Adrenal gland (tissue), 5 donors: ENCODE data around the gene CAB39L.

Source experiments
- CTCF ChIP-seq, 6 experiments: fragments of 450-650 bp in 4 of 6; fragments of 200-600 bp in 2 of 6; sonication (generic) in 1 of 6; IDR thresholded peaks; 1 replicate in 5 of 6; 2 replicates in 1 of 6; pipeline versions ENCODE4 v1.5.1 to v1.8.0; 2016 to 2021; ENCODE audit warnings: antibody characterized with exemption in 6 of 6, mild to moderate bottlenecking in 2 of 6, moderate library complexity in 1 of 6
- POLR2A ChIP-seq, 2 donors: fragments of 450-650 bp; IDR thresholded peaks; one replicate each; pipeline ENCODE4 v1.6.1; 2017; ENCODE audit warnings: antibody characterized with exemption in 2 of 2, mild to moderate bottlenecking in 2 of 2, moderate library complexity in 1 of 2
- donor health status: DM: no; HTN: no; CAD: no.

GRCh38 chr13:49262634-49263033 lies 181.2 kb downstream of the CAB39L start:
- TF ChIP-seq CTCF (IDR thresholded peaks at IDR 0.05): no peak
- TF ChIP-seq POLR2A (IDR thresholded peaks at IDR 0.05): no peak
